ENCODE measurements around the gene CNTF.
"Not testable (repeated sequence)": the region's sequence is repeated elsewhere in the genome, so short reads cannot be mapped to it uniquely, and the experiment has no call there.

Gene CNTF

GRCh38 chr11:58622344-58622743 is at the start of gene CNTF:
TSS of gene CNTF (plus strand) at chr11:58622665. CDS start at chr11:58622753, 88 bp downstream.
- no peak for DNase-seq (ENCODE audit: low spot score)

- DNase-seq (ENCODE audit: low spot score), result not testable (repeated sequence)
Observed at GRCh38 chr11:58572906-58573305, 49.6 kb upstream of the CNTF start.

- peak; percentile 57 for DNase-seq (ENCODE audit: low spot score)
Observed at GRCh38 chr11:58573451-58574104, 48.9 kb upstream of the CNTF start.

- DNase-seq (ENCODE audit: low spot score), result no peak
Observed at GRCh38 chr11:58574881-58575280, 47.6 kb upstream of the CNTF start.

- DNase-seq (ENCODE audit: low spot score), result peak; percentile 66
Observed at GRCh38 chr11:58575377-58576020, 47.0 kb upstream of the CNTF start, which contains the start of gene LPXN. TSS of gene LPXN (minus strand) at chr11:58575856. CDS start at chr11:58575772, 84 bp downstream.

GRCh38 chr11:58576887-58577471 is 45.5 kb upstream of the CNTF start:
- no peak for DNase-seq (ENCODE audit: low spot score)

- peak; percentile 78 for DNase-seq (ENCODE audit: low spot score)
Observed at GRCh38 chr11:58577555-58578135, 44.8 kb upstream of the CNTF start.

- DNase-seq (ENCODE audit: low spot score), result peak; percentile 95
Observed at GRCh38 chr11:58578136-58578634, 44.3 kb upstream of the CNTF start.

- peak; percentile 97 for DNase-seq (ENCODE audit: low spot score)
Observed at GRCh38 chr11:58578635-58579191, 43.8 kb upstream of the CNTF start, which contains the start of gene ZFP91. TSS of gene ZFP91 (plus strand) at chr11:58579063. CDS start at chr11:58579282, 219 bp downstream.

- DNase-seq (ENCODE audit: low spot score), result peak; percentile 89
Observed at GRCh38 chr11:58579192-58580129, 43.0 kb upstream of the CNTF start.

- DNase-seq (ENCODE audit: low spot score), result no peak
Observed at GRCh38 chr11:58580311-58580710, 42.2 kb upstream of the CNTF start.

GRCh38 chr11:58582437-58582836 is 40.0 kb upstream of the CNTF start:
- DNase-seq (ENCODE audit: low spot score), result no peak

- DNase-seq (ENCODE audit: low spot score), result no peak
Observed at GRCh38 chr11:58586998-58587397, 35.5 kb upstream of the CNTF start.

GRCh38 chr11:58591659-58592058 is 30.8 kb upstream of the CNTF start:
- no peak for DNase-seq (ENCODE audit: low spot score)

GRCh38 chr11:58592760-58593472 is 29.5 kb upstream of the CNTF start:
- no peak for DNase-seq (ENCODE audit: low spot score)

- no peak for DNase-seq (ENCODE audit: low spot score)
Observed at GRCh38 chr11:58594826-58595225, 27.6 kb upstream of the CNTF start.

GRCh38 chr11:58596621-58597020 is 25.8 kb upstream of the CNTF start:
- no peak for DNase-seq (ENCODE audit: low spot score)

GRCh38 chr11:58597486-58598144 is 24.9 kb upstream of the CNTF start:
- no peak for DNase-seq (ENCODE audit: low spot score)

GRCh38 chr11:58600510-58600909 is 22.0 kb upstream of the CNTF start:
- DNase-seq (ENCODE audit: low spot score), result no peak

Data from CD4-positive, alpha-beta T cell treated with Interleukin-6 at 100 ng/mL for 8 hours (primary cell).